ENCODE measurements around the gene RIC3. TPM values are rescaled to one million over a fixed set of nuclear protein-coding genes. Genes with fewer than 3 reads are reported as not detected.

Gene RIC3
- total and polyA plus RNA-seq, 2 donors (not counting 3 experiments of a cell fraction or from before 2014, with no cell fraction given), result not detected

DNA sequence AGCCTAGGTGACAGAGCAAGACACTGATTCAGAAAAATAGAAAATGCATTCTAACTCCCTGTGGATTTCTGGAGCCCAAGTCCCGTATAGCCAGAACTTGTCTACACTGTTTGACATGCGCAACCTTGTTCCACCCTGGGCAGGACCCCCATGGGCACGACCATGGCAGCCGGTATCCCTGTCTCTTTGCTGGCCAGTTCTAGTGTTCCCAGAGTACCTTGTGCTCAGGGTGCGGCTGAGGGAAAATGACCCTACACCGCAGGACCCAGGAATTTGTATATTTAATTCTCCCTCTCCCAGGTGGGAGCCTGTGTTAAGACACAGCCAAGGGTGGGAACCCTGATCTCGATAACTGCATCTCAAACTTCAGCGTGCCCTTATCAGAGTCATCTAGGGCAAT is 36.7 kb upstream of the RIC3 start:
- dilution Hi-C loops (cut with MboI; ENCODE audit: extremely low pct_ligation_motif_present, low sequenced_read_pairs) (no loop called here), intact Hi-C loops (cut with micrococcal nuclease) (loop anchor here (5.0 kb wide), 1 partner anchor 57 kb away; the partner anchor contains the start of gene LMO1)
- DNase-seq (ENCODE audit: low read depth, low spot score) (no peak), FAIRE-seq (no peak)
- Histone ChIP-seq H3K27ac (ENCODE audit: insufficient read depth, low read depth, low read length) (no peak overlapping the region), H3K4me3 (replicated peaks in 1 of 3; ENCODE audit: insufficient read depth in 1 of 3, low read depth in 1 of 3, low read length in 3 of 3) (no peak overlapping the region), H3K36me3 (ENCODE audit: control insufficient read depth in 2 of 2, extremely low read depth in 1 of 2, insufficient read depth in 2 of 2, low read length in 2 of 2) (no peaks in the 10 kb centered on the region), H3K4me2 (ENCODE audit: insufficient read depth, low read length) (no peak overlapping the region), H3K4me1 (ENCODE audit: control insufficient read depth, extremely low read depth, insufficient read depth, low read length) (peaks cover 12% of the 10 kb centered on the region), H3K9ac (replicated peaks; ENCODE audit: extremely low read depth, insufficient read depth, low read length) (no peak overlapping the region), H3K79me2 (ENCODE audit: control insufficient read depth, insufficient read depth, low read length) (no peaks in the 10 kb centered on the region), H3K9me1 (replicated peaks; ENCODE audit: control insufficient read depth, extremely low read depth, insufficient read depth, low read length) (no peaks in the 10 kb centered on the region), H4K20me1 (replicated peaks; ENCODE audit: control insufficient read depth, extremely low read depth, insufficient read depth, low read length) (no peaks in the 10 kb centered on the region), H2AFZ (ENCODE audit: low read depth, low read length) (no peak overlapping the region), H3K27me3 (ENCODE audit: control insufficient read depth in 2 of 2, insufficient read depth in 2 of 2, low read length in 2 of 2) (peaks cover 7 to 16% of the 10 kb centered on the region in 2 experiments), H3K9me3 (replicated peaks; ENCODE audit: control insufficient read depth, insufficient read depth, low read length) (no peaks in the 10 kb centered on the region)
- no peak for TF ChIP-seq FOS (IDR thresholded peaks at IDR 0.05; ENCODE audit: borderline replicate concordance, insufficient read depth, low read length)
- TF ChIP-seq MAX (IDR thresholded peaks at IDR 0.05; ENCODE audit: insufficient read depth, insufficient read length), result no peak
- TF ChIP-seq POLR2AphosphoS5 (IDR thresholded peaks at IDR 0.05; ENCODE audit: insufficient read depth, low read depth, low read length), result no peak
- no peak for TF ChIP-seq CTCF (IDR thresholded peaks at IDR 0.05; ENCODE audit: extremely low read depth in 1 of 2, insufficient read depth in 1 of 2, low read depth in 1 of 2, low read length in 2 of 2)
- TF ChIP-seq JUN (IDR thresholded peaks at IDR 0.05; ENCODE audit: borderline replicate concordance, insufficient read depth, insufficient read length, low read depth), result no peak
- TF ChIP-seq MYC (IDR thresholded peaks at IDR 0.05; ENCODE audit: low read depth, low read length), result no peak
- no peak for TF ChIP-seq POLR2A (IDR thresholded peaks at IDR 0.05; ENCODE audit: low read depth, low read length)
- no peak for TF ChIP-seq GATA2 (IDR thresholded peaks at IDR 0.05; ENCODE audit: insufficient read depth, insufficient read length, low read depth, low read length)
- TF ChIP-seq EZH2 (IDR thresholded peaks at IDR 0.05; ENCODE audit: borderline replicate concordance, low read depth, low read length, severe bottlenecking), result no peak
- POLR2A ChIA-PET, result no interaction called here
- no TSS peak for BruUV-seq (replicated peaks)
- CTCF ChIA-PET, result interaction anchor here (1.1 kb wide), 1 partner anchor 57 kb away, joined by 3 read pairs; no protein-coding TSS in a partner anchor
